Adrenal gland (tissue), 19 donors: ENCODE data around the gene CFAP210. TPM values are rescaled to one million over a fixed set of nuclear protein-coding genes. Genes with fewer than 3 reads are reported as not detected.

Source experiments
- DNase-seq, 7 donors: peaks; one replicate each; pipeline ENCODE4 v3.0.0-alpha.2; 2019 to 2020
- H3K27ac ChIP-seq, 5 donors: fragments of 200-600 bp; sonication (generic) in 4 of 5; 1 replicate in 3 of 5; 2 replicates in 2 of 5; pipeline versions ENCODE4 v1.5.1 to v1.8.0; 2016 to 2020; ENCODE audit warnings: mild to moderate bottlenecking in 1 of 5
- H3K27me3 ChIP-seq: fragments of 200-600 bp; 2 replicates; pipeline ENCODE4 v1.8.0; 2021
- H3K36me3 ChIP-seq, 2 donors: fragments of 200-600 bp; replicated peaks in 1 of 2; 1 replicate in 1 of 2; 2 replicates in 1 of 2; pipeline versions ENCODE4 v1.5.1 to v1.8.0; 2018 to 2022
- H3K4me1 ChIP-seq, 2 donors: fragments of 200-600 bp; replicated peaks in 1 of 2; 1 replicate in 1 of 2; 2 replicates in 1 of 2; pipeline versions ENCODE4 v1.5.1 to v1.8.0; 2018 to 2021
- H3K4me3 ChIP-seq, 4 donors: fragments of 200-600 bp; sonication (generic) in 3 of 4; one replicate each; pipeline ENCODE4 v1.5.1; 2016 to 2018
- H3K9me3 ChIP-seq, 3 donors: fragments of 200-600 bp; sonication (generic) in 1 of 3; replicated peaks in 1 of 3; 1 replicate in 2 of 3; 2 replicates in 1 of 3; pipeline versions ENCODE4 v1.5.1 to v1.8.0; 2016 to 2021
- POLR2A ChIP-seq, 2 donors: fragments of 450-650 bp; IDR thresholded peaks; one replicate each; pipeline ENCODE4 v1.6.1; 2017; ENCODE audit warnings: antibody characterized with exemption in 2 of 2, mild to moderate bottlenecking in 2 of 2, moderate library complexity in 1 of 2
- WGBS, 4 donors: extraction: QIAGEN DNeasy Blood & Tissue Kit in 2 of 4; methylation state at CpG; one replicate each; pipeline versions ENCODE4 v1.1.5 to v1.1.7; 2013 to 2017; 5-methylcytosine and 5-hydroxymethylcytosine counted together
- intact Hi-C, 2 donors: fragments of 100-400 bp; cut with DNase I; formaldehyde crosslinking; loops; one replicate each; pipeline versions ENCODE4 v1.14.1 to v1.15.0; 2022 to 2023
- long read RNA-seq, 10 donors: library from polyadenylated mRNA in 3 of 10; unstranded in 2 of 10; stranded (forward) in 1 of 10; transcript quantifications; one replicate each; pipeline ENCODE4 v2.0.0 and lab custom pipeline, GENCODE V29; 2021 to 2026
- polyA plus RNA-seq, 3 donors: library from polyadenylated mRNA; stranded (reverse); fragments of 200-250 nt in 2 of 3; fragments of 350-450 nt in 1 of 3; fragmentation: Illumina TruSeq in 1 of 3; extraction: RNeasy Lipid Tissue Mini Kit (QIAGEN cat#74804) in 1 of 3; gene quantifications; one replicate each; pipeline ENCODE4 v1.2.3, GENCODE V29; 2013 to 2014
- total RNA-seq, 9 donors: library from RNA; depleted of rRNA in 4 of 9; stranded (reverse); fragments of >200 nt in 4 of 9; fragments of 120-200 nt in 1 of 9; fragmentation: NEBNext Ultra II Directional in 1 of 9; extraction: Animal tissue kit (Norgen Biotek cat#: 25700) in 1 of 9; gene quantifications; one replicate each; pipeline versions ENCODE4 v1.1.0 to v1.2.4, GENCODE V29; 2013 to 2023
- TF ChIP-seq, protein P1 (sequence below), 6 experiments: fragments of 450-650 bp in 4 of 6; fragments of 200-600 bp in 2 of 6; sonication (generic) in 1 of 6; IDR thresholded peaks; 1 replicate in 5 of 6; 2 replicates in 1 of 6; pipeline versions ENCODE4 v1.5.1 to v1.8.0; 2016 to 2021; ENCODE audit warnings: antibody characterized with exemption in 6 of 6, mild to moderate bottlenecking in 2 of 6, moderate library complexity in 1 of 6
- donor health status: healthy with polysubstance abuse.
- donor health status: Bipolar disorder and iron deficiency.
- donor health status: DM: yes; HTN: yes; CAD: no.
- donor health status: DM: no; HTN: no; CAD: no.
- donor health status: DM: no; HTN: no; CAD: no.
- donor health status: DM: yes; HTN: yes; CAD: no.

The CFAP210 gene
- total RNA-seq = under 1 TPM in 1 of 9 donors, not detected in 8; 0.39 TPM
- under 1 TPM in 2 of 3 donors, not detected in 1; 0.07 to 0.32 TPM for polyA plus RNA-seq
- long read RNA-seq, donor 1 = 0 reads
- long read RNA-seq, donor 2 = 0 reads
- long read RNA-seq, donor 3 = 0 reads
- long read RNA-seq, donor 4 = 0 reads
- long read RNA-seq, donor 5 = 0 reads
- long read RNA-seq, donor 6 = 0 reads
- long read RNA-seq, donor 7 = 0 reads
- long read RNA-seq, donor 8 = 0 reads
- long read RNA-seq, donor 9 = 0 reads
- long read RNA-seq, donor 10 = 0 reads

DNA sequence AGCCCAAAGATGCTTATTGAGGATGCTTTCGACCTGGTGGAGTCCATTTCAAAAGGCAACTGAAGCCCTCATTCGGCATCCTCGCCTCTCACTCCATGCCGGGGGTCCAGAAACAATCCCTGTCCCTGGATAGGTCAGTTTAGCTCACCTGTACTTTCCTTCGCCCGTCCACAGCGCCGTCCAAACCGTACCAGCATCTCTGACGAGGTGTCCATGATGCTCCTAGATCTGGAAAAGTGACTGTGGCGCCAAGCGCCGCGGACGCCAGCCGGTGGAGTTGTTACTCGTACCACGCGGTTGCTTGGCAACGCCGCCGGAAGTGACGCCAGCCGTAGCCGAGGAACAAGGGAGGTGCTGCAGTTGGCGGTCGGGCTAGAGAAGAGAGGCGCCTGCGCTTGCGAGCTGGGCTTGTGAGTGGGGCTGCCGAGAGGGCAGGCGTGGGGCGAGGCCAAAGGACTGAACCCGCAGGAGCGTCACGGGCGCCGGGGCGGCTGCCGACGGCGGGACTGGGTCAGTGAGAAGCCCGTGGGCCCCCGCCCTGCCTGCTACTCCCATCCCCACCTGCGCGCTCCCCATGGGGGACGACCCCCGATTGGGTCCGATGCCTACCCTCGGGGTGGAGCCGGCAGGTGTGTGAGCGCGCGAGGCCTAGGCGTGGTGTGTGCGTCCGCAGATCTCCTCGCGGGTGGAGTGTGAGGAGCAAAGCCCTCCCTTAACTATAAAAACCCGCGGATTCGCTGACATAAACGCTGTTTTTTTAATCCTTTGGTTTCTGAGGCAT, at the start of gene CFAP210, which contains the start of gene PHOSPHO2:
TSS of gene CFAP210 (minus strand) at position 293 of the 781 bp plus-strand sequence. CDS start at position 215, 78 bp downstream.
TSS of gene PHOSPHO2 (plus strand) at position 357 of the 781 bp plus-strand sequence. CDS start 6,503 bp downstream, outside the sequence.
- no peaks in the 10 kb centered on the region for H3K36me3 ChIP-seq
- peak within 1 kb of the TSS in 4 of 5 donors; percentile 20 to 86 (median 52) for H3K27ac ChIP-seq
- WGBS, 4 donors = 0% methylated on average over 27 to 63 of the region's 63 CpGs
- peaks cover 0 to 14% of the 10 kb centered on the region in 2 donors for H3K4me1 ChIP-seq
- DNase-seq = peak; percentile 99 to 100 (median 100)
- peak within 1 kb of the TSS; percentile 30 to 85 (median 43) for H3K4me3 ChIP-seq
- TF ChIP-seq, protein P1, sequence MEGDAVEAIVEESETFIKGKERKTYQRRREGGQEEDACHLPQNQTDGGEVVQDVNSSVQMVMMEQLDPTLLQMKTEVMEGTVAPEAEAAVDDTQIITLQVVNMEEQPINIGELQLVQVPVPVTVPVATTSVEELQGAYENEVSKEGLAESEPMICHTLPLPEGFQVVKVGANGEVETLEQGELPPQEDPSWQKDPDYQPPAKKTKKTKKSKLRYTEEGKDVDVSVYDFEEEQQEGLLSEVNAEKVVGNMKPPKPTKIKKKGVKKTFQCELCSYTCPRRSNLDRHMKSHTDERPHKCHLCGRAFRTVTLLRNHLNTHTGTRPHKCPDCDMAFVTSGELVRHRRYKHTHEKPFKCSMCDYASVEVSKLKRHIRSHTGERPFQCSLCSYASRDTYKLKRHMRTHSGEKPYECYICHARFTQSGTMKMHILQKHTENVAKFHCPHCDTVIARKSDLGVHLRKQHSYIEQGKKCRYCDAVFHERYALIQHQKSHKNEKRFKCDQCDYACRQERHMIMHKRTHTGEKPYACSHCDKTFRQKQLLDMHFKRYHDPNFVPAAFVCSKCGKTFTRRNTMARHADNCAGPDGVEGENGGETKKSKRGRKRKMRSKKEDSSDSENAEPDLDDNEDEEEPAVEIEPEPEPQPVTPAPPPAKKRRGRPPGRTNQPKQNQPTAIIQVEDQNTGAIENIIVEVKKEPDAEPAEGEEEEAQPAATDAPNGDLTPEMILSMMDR (IDR thresholded peaks at IDR 0.05) = no peak
- TF ChIP-seq POLR2A (IDR thresholded peaks at IDR 0.05) = peak; percentile 48 to 71
- no peaks in the 10 kb centered on the region for H3K27me3 ChIP-seq
- intact Hi-C loops = no loop called here
- no peaks in the 10 kb centered on the region for H3K9me3 ChIP-seq

- H3K9me3 ChIP-seq = no peaks in the 10 kb centered on the region
- H3K27me3 ChIP-seq = no peaks in the 10 kb centered on the region
- intact Hi-C loops = no loop called here
- DNase-seq = no peak
- WGBS, 4 donors = 82 to 85% (median 84%) methylated on average over 4 of the region's 4 CpGs
- TF ChIP-seq POLR2A (IDR thresholded peaks at IDR 0.05) = no peak
- TF ChIP-seq, protein P1 (IDR thresholded peaks at IDR 0.05) = no peak
- no peaks in the 10 kb centered on the region for H3K4me1 ChIP-seq
- H3K4me3 ChIP-seq = no peak overlapping the region
- H3K36me3 ChIP-seq = no peaks in the 10 kb centered on the region
- no peak overlapping the region for H3K27ac ChIP-seq
Observed at GRCh38 chr2:169743549-169743948, 49.3 kb upstream of the CFAP210 start.

- Histone ChIP-seq H3K36me3 (no peaks in the 10 kb centered on the region), H3K4me3 (no peak overlapping the region), H3K27ac (no peak overlapping the region), H3K27me3 (no peaks in the 10 kb centered on the region), H3K9me3 (no peaks in the 10 kb centered on the region), H3K4me1 (peaks cover 0 to 5% of the 10 kb centered on the region in 2 donors)
- DNase-seq = no peak
- intact Hi-C loops = no loop called here
- TF ChIP-seq POLR2A (IDR thresholded peaks at IDR 0.05) = no peak
- TF ChIP-seq, protein P1 (IDR thresholded peaks at IDR 0.05) = no peak
- 88 to 93% (median 91%) methylated on average over 1 of the region's 1 CpG for WGBS, 4 donors
Observed at GRCh38 chr2:169739351-169739750, 45.1 kb upstream of the CFAP210 start.

DNA sequence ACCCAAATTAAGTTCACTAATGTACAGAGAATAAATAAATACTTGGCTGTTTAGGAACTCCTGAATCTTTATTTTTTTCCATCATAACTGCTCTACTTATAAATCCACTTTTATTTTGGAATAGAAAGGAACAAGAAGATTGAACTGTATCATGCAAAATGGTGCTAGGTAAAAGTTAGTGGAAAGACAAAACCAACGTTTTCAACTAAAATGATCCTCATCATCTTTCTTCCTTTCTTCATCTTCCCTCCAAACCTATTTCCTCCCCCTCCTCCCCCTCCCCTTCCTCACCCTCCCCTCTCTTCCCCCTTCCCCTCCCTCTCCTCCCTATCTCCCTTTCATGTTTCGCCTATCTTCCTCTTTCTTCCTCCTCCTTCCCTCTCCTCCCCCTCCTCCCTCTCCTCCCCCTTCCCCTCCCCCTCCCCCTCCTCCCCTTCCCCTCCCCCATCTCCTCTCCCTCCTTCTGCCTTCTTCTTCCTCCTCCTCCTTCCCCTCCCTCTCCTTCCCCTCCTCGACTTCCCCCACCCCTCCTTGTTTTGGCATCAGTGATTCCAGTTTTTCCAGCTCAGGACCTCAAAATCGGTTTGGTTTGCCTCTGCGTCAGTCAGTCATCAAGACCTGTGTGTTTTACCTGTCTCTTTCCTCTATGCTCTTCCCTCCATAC, 44.5 kb upstream of the CFAP210 start:
- Histone ChIP-seq H3K36me3 (no peaks in the 10 kb centered on the region), H3K9me3 (no peaks in the 10 kb centered on the region), H3K27ac (no peak overlapping the region), H3K27me3 (no peaks in the 10 kb centered on the region), H3K4me3 (no peak overlapping the region), H3K4me1 (peaks cover 0 to 5% of the 10 kb centered on the region in 2 donors)
- TF ChIP-seq, protein P1 (IDR thresholded peaks at IDR 0.05) = no peak
- TF ChIP-seq POLR2A (IDR thresholded peaks at IDR 0.05) = no peak
- DNase-seq = no peak
- intact Hi-C loops = no loop called here
- 43 to 63% (median 57%) methylated on average over 3 to 5 of the region's 5 CpGs for WGBS, 4 donors
